Loucy (cell line): Measurements from ENCODE around the gene HOXC11.

Source experiments
- H2AFZ ChIP-seq: fragments of 200-600 bp; sonication (generic); 2 replicates; pipeline ENCODE4 v1.6.0; 2016; ENCODE audit warnings: antibody characterized with exemption, mild to moderate bottlenecking, low read length, moderate library complexity
- H3F3A ChIP-seq: fragments of 200-600 bp; 2 replicates; pipeline ENCODE4 v1.6.0; 2016; ENCODE audit warnings: antibody characterized with exemption, low read depth, mild to moderate bottlenecking
- H3K27me3 ChIP-seq: fragments of 200-600 bp; sonication (generic); 2 replicates; pipeline ENCODE4 v1.6.1; 2014; ENCODE audit warnings: low read length, mild to moderate bottlenecking; ENCODE audit not compliant: insufficient read depth, poor library complexity, severe bottlenecking
- H3K36me3 ChIP-seq: fragments of 200-600 bp; sonication (generic); 2 replicates; pipeline ENCODE4 v1.6.1; 2016; ENCODE audit warnings: low read length; ENCODE audit not compliant: insufficient read depth
- H3K4me1 ChIP-seq: fragments of 200-600 bp; sonication (generic); 2 replicates; pipeline ENCODE4 v1.5.1; 2014; ENCODE audit warnings: low read length, mild to moderate bottlenecking; ENCODE audit not compliant: insufficient read depth, poor library complexity, severe bottlenecking
- H3K4me2 ChIP-seq: fragments of 200-600 bp; sonication (generic); 2 replicates; pipeline ENCODE4 v1.6.0; 2014; ENCODE audit warnings: antibody characterized with exemption, low read length, low read depth, mild to moderate bottlenecking; ENCODE audit not compliant: poor library complexity, severe bottlenecking
- H3K4me3 ChIP-seq: fragments of 200-600 bp; sonication (generic); 2 replicates; pipeline ENCODE4 v1.5.1; 2014; ENCODE audit warnings: low read length, mild to moderate bottlenecking, mixed read lengths; ENCODE audit not compliant: poor library complexity, severe bottlenecking
- H3K79me2 ChIP-seq: fragments of 200-600 bp; sonication (generic); 2 replicates; pipeline ENCODE4 v1.6.1; 2014; ENCODE audit warnings: low read length; ENCODE audit not compliant: insufficient read depth
- H3K9ac ChIP-seq: fragments of 200-600 bp; sonication (generic); 2 replicates; pipeline ENCODE4 v1.6.0; 2014; ENCODE audit warnings: mild to moderate bottlenecking, low read depth, low read length, moderate library complexity; ENCODE audit not compliant: poor library complexity, severe bottlenecking
- H3K9me2 ChIP-seq: fragments of 200-600 bp; sonication (generic); replicated peaks from 2 replicates; pipeline ENCODE4 v1.6.1; 2016; ENCODE audit warnings: low read depth, low read length, mixed read lengths
- H3K9me3 ChIP-seq: fragments of 200-600 bp; sonication (generic); 2 replicates; pipeline ENCODE4 v1.6.1; 2014; ENCODE audit warnings: mild to moderate bottlenecking, antibody characterized with exemption, low read length, low read depth; ENCODE audit not compliant: insufficient read depth
- H4K20me1 ChIP-seq: fragments of 200-600 bp; sonication (generic); 2 replicates; pipeline ENCODE4 v1.6.0; 2014; ENCODE audit warnings: antibody characterized with exemption, low read length, mild to moderate bottlenecking; ENCODE audit not compliant: insufficient read depth, poor library complexity, severe bottlenecking
- CTCF ChIP-seq: fragments of 200-600 bp; sonication (generic); conservative IDR thresholded peaks from 2 replicates; pipeline ENCODE4 v1.5.1; 2014; ENCODE audit warnings: mild to moderate bottlenecking, antibody characterized with exemption, low read length
- EZH2phosphoT487 ChIP-seq: fragments of 200-600 bp; IDR thresholded peaks from 2 replicates; pipeline ENCODE4 v1.6.1; 2018; ENCODE audit warnings: antibody characterized with exemption, mild to moderate bottlenecking, moderate library complexity, borderline replicate concordance

The HOXC11 gene

GRCh38 chr12:53949631-53950436, 23.1 kb upstream of the HOXC11 start:
- Histone ChIP-seq H3K9ac (no peak overlapping the region), H4K20me1 (no peaks in the 10 kb centered on the region), H3K9me2 (no peaks in the 10 kb centered on the region), H3K9me3 (no peaks in the 10 kb centered on the region), H3K4me1 (no peaks in the 10 kb centered on the region), H3K4me2 (no peak overlapping the region), H3K4me3 (no peak overlapping the region), H3F3A (no peaks in the 10 kb centered on the region), H3K79me2 (no peaks in the 10 kb centered on the region), H2AFZ (no peak overlapping the region), H3K27me3 (no peaks in the 10 kb centered on the region), H3K36me3 (no peaks in the 10 kb centered on the region)
- TF ChIP-seq EZH2phosphoT487: no peak
- TF ChIP-seq CTCF: no peak

GRCh38 chr12:53950437-53950773, 22.5 kb upstream of the HOXC11 start:
- no peaks in the 10 kb centered on the region for H4K20me1 ChIP-seq
- no peak overlapping the region for H3K4me3 ChIP-seq
- no peaks in the 10 kb centered on the region for H3K9me2 ChIP-seq
- no peak overlapping the region for H2AFZ ChIP-seq
- no peaks in the 10 kb centered on the region for H3K9me3 ChIP-seq
- H3K4me1 ChIP-seq: peaks cover 1% of the 10 kb centered on the region
- no peaks in the 10 kb centered on the region for H3K79me2 ChIP-seq
- no peaks in the 10 kb centered on the region for H3F3A ChIP-seq
- H3K27me3 ChIP-seq: no peaks in the 10 kb centered on the region
- TF ChIP-seq EZH2phosphoT487 (no peak), CTCF (no peak; the same call in 1 of the 2 replicates)
- H3K9ac ChIP-seq: no peak overlapping the region
- no peaks in the 10 kb centered on the region for H3K36me3 ChIP-seq
- no peak overlapping the region for H3K4me2 ChIP-seq

- Histone ChIP-seq H3K79me2 (no peaks in the 10 kb centered on the region), H3K27me3 (no peaks in the 10 kb centered on the region), H3K9me2 (no peaks in the 10 kb centered on the region), H3K9ac (no peak overlapping the region), H4K20me1 (no peaks in the 10 kb centered on the region), H3K4me1 (peaks cover 7% of the 10 kb centered on the region), H3K9me3 (no peaks in the 10 kb centered on the region), H2AFZ (no peak overlapping the region), H3F3A (no peaks in the 10 kb centered on the region), H3K36me3 (no peaks in the 10 kb centered on the region), H3K4me3 (no peak overlapping the region), H3K4me2 (no peak overlapping the region)
- TF ChIP-seq EZH2phosphoT487: no peak
These were observed 21.9 kb upstream of the HOXC11 start for GRCh38 chr12:53950789-53951576.
